Stimulated activated CD8-positive, alpha-beta memory T cell treated with anti-CD3 and anti-CD28 coated beads, Interleukin-12 subunit alpha, Interleukin-12 subunit beta, amount 100 ng/mL, for 1 hour (primary cell): Measurements from ENCODE around the gene LRRN3.
"Not testable (repeated sequence)": the region's sequence is repeated elsewhere in the genome, so short reads cannot be mapped to it uniquely, and the experiment has no call there.

Source experiments
- DNase-seq: peaks from one replicate; pipeline ENCODE4 v3.0.0-alpha.2; 2020; ENCODE audit warnings: low read depth

The LRRN3 gene

GRCh38 chr7:111090846-111091245 lies at the start of gene LRRN3:
TSS of gene LRRN3 (plus strand) at chr7:111091127. CDS start at chr7:111122773, 31,646 bp downstream.
- no peak for DNase-seq

GRCh38 chr7:111041577-111041976 lies 49.4 kb upstream of the LRRN3 start:
- DNase-seq, result no peak

- DNase-seq, result no peak
These were observed 48.1 kb upstream of the LRRN3 start for GRCh38 chr7:111042842-111043241.

- no peak for DNase-seq
These were observed 47.4 kb upstream of the LRRN3 start for GRCh38 chr7:111043561-111043960.

GRCh38 chr7:111045449-111045848 lies 45.5 kb upstream of the LRRN3 start:
- no peak for DNase-seq

- DNase-seq, result no peak
These were observed 43.3 kb upstream of the LRRN3 start for GRCh38 chr7:111047595-111047994.

GRCh38 chr7:111049971-111050680 lies 40.8 kb upstream of the LRRN3 start:
- DNase-seq, result no peak

- DNase-seq, result no peak
These were observed 40.0 kb upstream of the LRRN3 start for GRCh38 chr7:111050875-111051416.

GRCh38 chr7:111051832-111052231 lies 39.1 kb upstream of the LRRN3 start:
- DNase-seq, result no peak

- no peak for DNase-seq
These were observed 37.9 kb upstream of the LRRN3 start for GRCh38 chr7:111053035-111053434.

GRCh38 chr7:111056371-111056770 lies 34.6 kb upstream of the LRRN3 start:
- DNase-seq, result no peak

GRCh38 chr7:111057066-111057465 lies 33.9 kb upstream of the LRRN3 start:
- no peak for DNase-seq

GRCh38 chr7:111059833-111060232 lies 31.1 kb upstream of the LRRN3 start:
- DNase-seq, result no peak

GRCh38 chr7:111063166-111063565 lies 27.8 kb upstream of the LRRN3 start:
- no peak for DNase-seq

- DNase-seq, result no peak
These were observed 23.7 kb upstream of the LRRN3 start for GRCh38 chr7:111067251-111067650.

- no peak for DNase-seq
These were observed 23.2 kb upstream of the LRRN3 start for GRCh38 chr7:111067682-111068081.

GRCh38 chr7:111068618-111069017 lies 22.3 kb upstream of the LRRN3 start:
- DNase-seq, result no peak

GRCh38 chr7:111071556-111071955 lies 19.4 kb upstream of the LRRN3 start:
- no peak for DNase-seq

- not testable (repeated sequence) for DNase-seq
These were observed 18.3 kb upstream of the LRRN3 start for GRCh38 chr7:111072658-111073057.

- no peak for DNase-seq
These were observed 16.7 kb upstream of the LRRN3 start for GRCh38 chr7:111074071-111074747.

GRCh38 chr7:111074748-111075146 lies 16.2 kb upstream of the LRRN3 start:
- DNase-seq, result no peak

- DNase-seq, result no peak
These were observed 15.4 kb upstream of the LRRN3 start for GRCh38 chr7:111075498-111075897.

- no peak for DNase-seq
These were observed 14.7 kb upstream of the LRRN3 start for GRCh38 chr7:111076205-111076604.
